Neural progenitor cell (in vitro differentiated cells): ENCODE measurements around the gene SMAD7. TPM values are rescaled to one million over a fixed set of nuclear protein-coding genes. Genes with fewer than 3 reads are reported as not detected.

Source experiments
- DNase-seq: peaks from one replicate; pipeline ENCODE4 v3.0.0-alpha.2; 2016; ENCODE audit warnings: low spot score
- H2AFZ ChIP-seq: fragments of 200-600 bp; sonication (generic); replicated peaks from 2 replicates; pipeline ENCODE4 v1.6.1; 2016; ENCODE audit warnings: antibody characterized with exemption
- H3F3A ChIP-seq: fragments of 200-600 bp; sonication (generic); 2 replicates; pipeline ENCODE4 v1.6.1; 2016; ENCODE audit warnings: antibody characterized with exemption, low read depth
- H3K27ac ChIP-seq: fragments of 200-600 bp; sonication (generic); 2 replicates; pipeline ENCODE4 v1.5.1; 2016; ENCODE audit warnings: mild to moderate bottlenecking
- H3K27me3 ChIP-seq: fragments of 200-600 bp; sonication (generic); 2 replicates; pipeline ENCODE4 v1.6.1; 2016; ENCODE audit warnings: mild to moderate bottlenecking, moderate library complexity
- H3K36me3 ChIP-seq: fragments of 200-600 bp; sonication (generic); 2 replicates; pipeline ENCODE4 v1.5.1; 2016
- H3K4me1 ChIP-seq: fragments of 200-600 bp; sonication (generic); 2 replicates; pipeline ENCODE4 v1.6.1; 2016; ENCODE audit warnings: mixed run types
- H3K4me2 ChIP-seq: fragments of 200-600 bp; sonication (generic); 2 replicates; pipeline ENCODE4 v1.6.1; 2016
- H3K4me3 ChIP-seq: fragments of 200-600 bp; sonication (generic); 2 replicates; pipeline ENCODE4 v1.5.1; 2016
- H3K79me2 ChIP-seq: fragments of 200-600 bp; sonication (generic); 2 replicates; pipeline ENCODE4 v1.6.1; 2016; ENCODE audit warnings: low read depth
- H3K9ac ChIP-seq: fragments of 200-600 bp; sonication (generic); 2 replicates; pipeline ENCODE4 v1.6.1; 2016
- H3K9me3 ChIP-seq: fragments of 200-600 bp; sonication (generic); 2 replicates; pipeline ENCODE4 v1.5.1; 2016; ENCODE audit warnings: low read depth
- H4K20me1 ChIP-seq: fragments of 200-600 bp; sonication (generic); 2 replicates; pipeline ENCODE4 v1.6.1; 2016; ENCODE audit warnings: low read depth
- H3K27ac Mint-ChIP-seq: 3 replicates; pipeline ENCODE4 v1.8.0; 2021; ENCODE audit warnings: mixed read lengths
- H3K27me3 Mint-ChIP-seq: 2 replicates; pipeline ENCODE4 v1.8.0; 2022; ENCODE audit warnings: low read depth, mild to moderate bottlenecking, inconsistent platforms, moderate library complexity, mixed read lengths; ENCODE audit not compliant: insufficient read depth
- H3K36me3 Mint-ChIP-seq: 3 replicates; pipeline ENCODE4 v1.8.0; 2021; ENCODE audit warnings: mixed read lengths
- H3K4me1 Mint-ChIP-seq: 3 replicates; pipeline ENCODE4 v1.8.0; 2021; ENCODE audit warnings: mixed read lengths
- H3K4me3 Mint-ChIP-seq: 3 replicates; pipeline ENCODE4 v1.8.0; 2021; ENCODE audit warnings: mild to moderate bottlenecking, moderate library complexity, mixed read lengths
- H3K9me3 Mint-ChIP-seq: 3 replicates; pipeline ENCODE4 v1.8.0; 2020; ENCODE audit warnings: mixed read lengths
- CTCF ChIP-seq: fragments of 200-600 bp; sonication (generic); IDR thresholded peaks from 2 replicates; pipeline ENCODE4 v1.5.1; 2017; ENCODE audit warnings: antibody characterized with exemption, mild to moderate bottlenecking
- EZH2 ChIP-seq: fragments of 200-600 bp; sonication (generic); IDR thresholded peaks from 2 replicates; pipeline ENCODE4 v1.6.1; 2017; ENCODE audit warnings: antibody characterized with exemption, mild to moderate bottlenecking, moderate library complexity
- EZH2phosphoT487 ChIP-seq: fragments of 200-600 bp; sonication (generic); IDR thresholded peaks from 2 replicates; pipeline ENCODE4 v1.6.1; 2017; ENCODE audit warnings: antibody characterized with exemption
- total RNA-seq: library from RNA; depleted of rRNA; stranded (reverse); fragments of >200 nt; gene quantifications from 2 replicates; pipeline ENCODE4 v1.2.3, GENCODE V29; 2015; ENCODE audit warnings: low replicate concordance

The SMAD7 gene
- total RNA-seq, 1 donor from 2014 or later, result 1.1 TPM

- peaks cover 8% of the 10 kb centered on the region for H4K20me1 ChIP-seq
Measured at GRCh38 chr18:48940854-48941611, 9.7 kb downstream of the SMAD7 start.

GRCh38 chr18:48939205-48940097 is 11.3 kb downstream of the SMAD7 start:
- H3K9ac ChIP-seq, result no peak overlapping the region
- H3K36me3 Mint-ChIP-seq, result peaks cover 27% of the 10 kb centered on the region
- no peaks in the 10 kb centered on the region for H3F3A ChIP-seq
- H3K27me3 ChIP-seq, result no peaks in the 10 kb centered on the region
- H3K9me3 Mint-ChIP-seq, result no peaks in the 10 kb centered on the region
- TF ChIP-seq EZH2phosphoT487, result no peak
- TF ChIP-seq EZH2, result no peak
- no peak for TF ChIP-seq CTCF
- H3K4me1 Mint-ChIP-seq, result peaks cover 77% of the 10 kb centered on the region
- H3K27ac ChIP-seq, result no peak overlapping the region
- no peak overlapping the region for H3K27ac Mint-ChIP-seq
- peaks cover 8% of the 10 kb centered on the region for H4K20me1 ChIP-seq
- no peaks in the 10 kb centered on the region for H3K9me3 ChIP-seq
- H3K4me2 ChIP-seq, result peak overlapping the region; percentile 64
- H3K4me3 ChIP-seq, result no peak overlapping the region
- peaks cover 7% of the 10 kb centered on the region for H3K27me3 Mint-ChIP-seq
- peak overlapping the region; percentile 0 for H2AFZ ChIP-seq
- peak overlapping the region; percentile 48 for H3K4me3 Mint-ChIP-seq
- H3K36me3 ChIP-seq, result no peaks in the 10 kb centered on the region
- DNase-seq, result peak; percentile 56
- H3K4me1 ChIP-seq, result peaks cover 29% of the 10 kb centered on the region
- H3K79me2 ChIP-seq, result no peaks in the 10 kb centered on the region

More at GRCh38 chr18:48940854-48941611, 9.7 kb downstream of the SMAD7 start:
- Mint-ChIP-seq H3K4me3 (peak overlapping the region; percentile 25), H3K36me3 (peaks cover 29% of the 10 kb centered on the region), H3K4me1 (peaks cover 89% of the 10 kb centered on the region), H3K9me3 (no peaks in the 10 kb centered on the region), H3K27ac (peak overlapping the region; percentile 28), H3K27me3 (peaks cover 6% of the 10 kb centered on the region)
- H3K9ac ChIP-seq, result no peak overlapping the region
- TF ChIP-seq EZH2phosphoT487 (no peak), EZH2 (no peak), CTCF (no peak)
- no peaks in the 10 kb centered on the region for H3K27me3 ChIP-seq
- H3K9me3 ChIP-seq, result no peaks in the 10 kb centered on the region
- no peak overlapping the region for H3K4me3 ChIP-seq
- DNase-seq, result no peak
- H3K79me2 ChIP-seq, result no peaks in the 10 kb centered on the region
- no peak overlapping the region for H3K27ac ChIP-seq
- H3K4me2 ChIP-seq, result no peak overlapping the region
- H3F3A ChIP-seq, result no peaks in the 10 kb centered on the region
- H3K4me1 ChIP-seq, result peaks cover 29% of the 10 kb centered on the region
- no peak overlapping the region for H2AFZ ChIP-seq
- no peaks in the 10 kb centered on the region for H3K36me3 ChIP-seq

GRCh38 chr18:48938827-48939204 is 11.9 kb downstream of the SMAD7 start:
- H3K4me1 ChIP-seq, result peaks cover 29% of the 10 kb centered on the region
- Mint-ChIP-seq H3K27me3 (peaks cover 7% of the 10 kb centered on the region), H3K36me3 (peaks cover 23% of the 10 kb centered on the region), H3K9me3 (no peaks in the 10 kb centered on the region), H3K4me3 (peak overlapping the region; percentile 43), H3K27ac (no peak overlapping the region), H3K4me1 (peaks cover 73% of the 10 kb centered on the region)
- H3K4me3 ChIP-seq, result no peak overlapping the region
- TF ChIP-seq EZH2, result no peak
- no peak for TF ChIP-seq CTCF
- no peak for TF ChIP-seq EZH2phosphoT487
- no peak for DNase-seq
- no peaks in the 10 kb centered on the region for H3K36me3 ChIP-seq
- H3K79me2 ChIP-seq, result no peaks in the 10 kb centered on the region
- H3K27ac ChIP-seq, result no peak overlapping the region
- no peaks in the 10 kb centered on the region for H3K9me3 ChIP-seq
- no peak overlapping the region for H2AFZ ChIP-seq
- H3F3A ChIP-seq, result no peaks in the 10 kb centered on the region
- H3K4me2 ChIP-seq, result peak overlapping the region; percentile 64
- H4K20me1 ChIP-seq, result peaks cover 8% of the 10 kb centered on the region
- no peaks in the 10 kb centered on the region for H3K27me3 ChIP-seq
- no peak overlapping the region for H3K9ac ChIP-seq
